ENCODE data around the gene RNF6. TPM values are rescaled to one million over a fixed set of nuclear protein-coding genes. Genes with fewer than 3 reads are reported as not detected.

RNF6 gene
- total RNA-seq, 2 donors from 2014 or later, result 46.3 to 47.0 TPM

DNA sequence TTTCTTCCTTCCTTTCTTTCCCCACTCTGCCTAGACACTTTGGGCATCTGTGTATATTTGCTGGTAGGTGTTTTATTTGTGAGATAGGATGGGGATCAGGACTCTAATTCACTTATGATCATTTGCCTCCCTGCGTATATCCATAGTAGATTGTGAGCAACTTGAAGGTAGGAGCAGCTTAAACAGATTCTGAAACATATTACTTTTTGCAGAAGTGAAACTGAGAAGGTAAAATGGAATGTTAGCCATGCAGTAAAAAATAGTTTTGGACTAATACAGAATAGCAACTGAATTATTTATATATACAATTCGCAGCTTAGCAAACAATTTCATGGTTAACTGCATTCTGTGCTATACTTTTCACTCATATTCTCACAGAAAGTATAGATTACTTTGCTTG lies 38.7 kb downstream of the RNF6 start:
- H3K4me3 Mint-ChIP-seq, result no peak overlapping the region
- ATAC-seq (replicated peaks in 1 of 2), result no peak

DNA sequence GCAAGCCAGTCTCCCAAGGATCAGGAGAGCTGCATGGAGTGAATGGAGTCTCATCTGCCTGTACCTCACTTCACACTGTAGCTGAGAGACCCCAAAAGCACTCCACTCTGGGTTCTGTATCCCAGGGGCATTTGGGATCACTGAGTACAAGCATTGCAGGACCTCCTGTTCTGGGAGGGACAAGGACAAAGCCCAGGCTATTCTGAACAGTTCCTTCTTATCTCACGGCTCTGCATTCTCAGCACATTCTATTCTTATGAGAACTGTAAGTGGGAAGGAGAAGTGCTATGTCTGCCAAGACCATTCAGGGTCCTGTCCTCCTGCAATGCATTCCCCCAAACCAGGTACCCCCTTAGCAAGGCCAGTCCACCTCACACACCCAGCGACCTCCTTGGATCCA lies 42.8 kb downstream of the RNF6 start:
- ATAC-seq (replicated peaks in 1 of 2), result no peak

More for the DNA sequence above, 38.7 kb downstream of the RNF6 start:
- Mint-ChIP-seq H3K36me3 (ENCODE audit: insufficient read depth in 2 of 2) (no peaks in the 10 kb centered on the region), H3K27ac (no peak overlapping the region), H3K9me3 (no peaks in the 10 kb centered on the region), H3K27me3 (ENCODE audit: low read depth) (no peaks in the 10 kb centered on the region), H3K4me1 (ENCODE audit: low read depth) (peaks cover 31% of the 10 kb centered on the region)
- no peak for DNase-seq

DNA sequence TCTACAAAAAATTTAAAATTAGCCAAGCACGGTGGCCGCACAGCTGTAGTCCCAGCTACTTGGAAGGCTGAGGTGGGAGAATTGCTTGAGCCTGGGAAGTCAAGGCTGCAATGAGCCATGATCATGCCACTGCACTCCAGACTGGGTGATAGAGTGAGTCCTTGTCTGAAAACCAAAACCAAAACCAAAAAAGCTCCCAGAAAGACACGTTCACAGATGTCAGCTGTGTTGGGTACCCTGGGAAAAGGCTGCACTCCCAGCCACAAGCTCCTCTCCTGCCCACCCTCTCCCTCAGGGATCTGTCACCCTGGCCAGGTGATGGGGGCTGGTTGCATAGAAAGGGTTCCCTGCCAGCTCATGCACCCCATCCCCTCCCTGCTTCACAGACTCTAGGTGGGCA lies 53.3 kb downstream of the RNF6 start:
- H3K36me3 Mint-ChIP-seq (ENCODE audit: insufficient read depth in 2 of 2), result no peaks in the 10 kb centered on the region
- no peak overlapping the region for H3K4me3 Mint-ChIP-seq
- DNase-seq (no peak), ATAC-seq (replicated peaks in 1 of 2) (no peak)
- H3K9me3 Mint-ChIP-seq, result no peaks in the 10 kb centered on the region
- no peaks in the 10 kb centered on the region for H3K4me1 Mint-ChIP-seq (ENCODE audit: low read depth)
- no peaks in the 10 kb centered on the region for H3K27me3 Mint-ChIP-seq (ENCODE audit: low read depth)
- H3K27ac Mint-ChIP-seq, result no peak overlapping the region

More for the DNA sequence above, 42.8 kb downstream of the RNF6 start:
- no peaks in the 10 kb centered on the region for H3K27me3 Mint-ChIP-seq (ENCODE audit: low read depth)
- no peaks in the 10 kb centered on the region for H3K4me1 Mint-ChIP-seq (ENCODE audit: low read depth)
- H3K9me3 Mint-ChIP-seq, result no peaks in the 10 kb centered on the region
- DNase-seq, result no peak
- no peak overlapping the region for H3K27ac Mint-ChIP-seq
- H3K36me3 Mint-ChIP-seq (ENCODE audit: insufficient read depth in 2 of 2), result no peaks in the 10 kb centered on the region
- no peak overlapping the region for H3K4me3 Mint-ChIP-seq

GRCh38 chr13:26168237-26168814 lies 53.8 kb downstream of the RNF6 start:
- DNase-seq (no peak), ATAC-seq (replicated peaks in 1 of 2) (no peak)
- Mint-ChIP-seq H3K27ac (no peak overlapping the region), H3K4me3 (no peak overlapping the region), H3K9me3 (no peaks in the 10 kb centered on the region), H3K36me3 (ENCODE audit: insufficient read depth in 2 of 2) (no peaks in the 10 kb centered on the region), H3K4me1 (ENCODE audit: low read depth) (no peaks in the 10 kb centered on the region), H3K27me3 (ENCODE audit: low read depth) (no peaks in the 10 kb centered on the region)

GRCh38 chr13:26163812-26164211 lies 58.3 kb downstream of the RNF6 start:
- no peak for DNase-seq
- H3K4me3 Mint-ChIP-seq, result no peak overlapping the region
- no peaks in the 10 kb centered on the region for H3K9me3 Mint-ChIP-seq
- no peaks in the 10 kb centered on the region for H3K36me3 Mint-ChIP-seq (ENCODE audit: insufficient read depth in 2 of 2)
- H3K4me1 Mint-ChIP-seq (ENCODE audit: low read depth), result no peaks in the 10 kb centered on the region
- no peak for ATAC-seq (replicated peaks in 1 of 2)
- no peak overlapping the region for H3K27ac Mint-ChIP-seq
- H3K27me3 Mint-ChIP-seq (ENCODE audit: low read depth), result no peaks in the 10 kb centered on the region

Other genes with a start within 250 kb of the RNF6 start
- gene SHISA2, start 170.3 kb downstream of the RNF6 start, total RNA-seq, result under 1 TPM; 0.07 to 0.19 TPM
- gene CDK8, start 31.8 kb upstream of the RNF6 start, total RNA-seq, result 10 to 100 TPM; 21.3 to 25.1 TPM